GM12878 (cell line): ENCODE measurements around the gene RNPS1. TPM values are rescaled to one million over a fixed set of nuclear protein-coding genes. Genes with fewer than 3 reads are reported as not detected.

Experiments used
- ATAC-seq: fragments of 200-7000 bp; cut with Tn5 transposase; 3 replicates; pipeline ENCODE4 v1.9.1; 2020; ENCODE audit warnings: mild to moderate bottlenecking, moderate library complexity
- BruUV-seq: library from RNA; stranded (reverse); fragments of 400-500 nt; replicated peaks from 2 replicates; lab custom pipeline; 2021; lab: Mats Ljungman, UMichigan
- CTCF ChIA-PET: fragments of 300-600 bp; sonication (Branson Sonifier 250); formaldehyde crosslinking; extraction: SDS; loops from one replicate; lab custom pipeline; 2021; ENCODE audit warnings: inconsistent platforms; lab: Yijun Ruan, JAX
- POLR2A ChIA-PET: fragments of 350-600 bp; formaldehyde crosslinking; extraction: SDS; loops from one replicate; lab custom pipeline; 2021; ENCODE audit warnings: inconsistent platforms; lab: Charles Lee
- RAD21 ChIA-PET: fragments of 300-600 bp; sonication (Branson Sonifier 250); formaldehyde crosslinking; loops from one replicate; lab custom pipeline; 2023; ENCODE audit warnings: antibody characterized with exemption; ENCODE audit not compliant: unreplicated experiment; lab: Charles Lee
- SMC1A ChIA-PET: fragments of 300-600 bp; sonication (Branson Sonifier 250); formaldehyde crosslinking; loops from one replicate; lab custom pipeline; 2023; ENCODE audit not compliant: unreplicated experiment, uncharacterized antibody; lab: Charles Lee
- DNase-seq: peaks from one replicate; pipeline ENCODE4 v3.0.0-alpha.2; 2011; ENCODE audit warnings: low read depth, low spot score
- FAIRE-seq: peaks from 3 replicates; lab custom pipeline; 2011; peaks lifted over from hg19 to GRCh38; lab: Jason Lieb, UNC
- H2AFZ ChIP-seq: 2 replicates; pipeline ENCODE4 v1.6.0; 2011; ENCODE audit warnings: low read depth, low read length, control low read depth; ENCODE audit not compliant: control insufficient read depth
- H3K27ac ChIP-seq: 2 replicates; pipeline ENCODE4 v1.5.1; 2011; ENCODE audit warnings: control low read depth; ENCODE audit not compliant: control insufficient read depth, insufficient read depth
- H3K27me3 ChIP-seq, 2 experiments: replicated peaks in 1 of 2; 2 replicates each; pipeline versions ENCODE4 v1.6.0 to v1.6.1; 2011; ENCODE audit warnings: low read length in 1 of 2; ENCODE audit not compliant: control insufficient read depth in 2 of 2, insufficient read depth in 2 of 2
- H3K36me3 ChIP-seq, 2 experiments: 2 replicates each; pipeline ENCODE4 v1.5.1; 2011; ENCODE audit warnings: low read length in 1 of 2; ENCODE audit not compliant: control insufficient read depth in 2 of 2, insufficient read depth in 2 of 2
- H3K4me1 ChIP-seq: 2 replicates; pipeline ENCODE4 v1.6.1; 2011; ENCODE audit warnings: mild to moderate bottlenecking, low read length, moderate library complexity, mixed read lengths; ENCODE audit not compliant: control insufficient read depth, insufficient read depth
- H3K4me2 ChIP-seq: 2 replicates; pipeline ENCODE4 v1.6.0; 2011; ENCODE audit warnings: control low read depth; ENCODE audit not compliant: control insufficient read depth, insufficient read depth
- H3K4me3 ChIP-seq: fragments of 200-600 bp; sonication (generic); 2 replicates; pipeline ENCODE4 v1.5.1; 2016
- H3K79me2 ChIP-seq: 2 replicates; pipeline ENCODE4 v1.6.0; 2011; ENCODE audit warnings: low read length; ENCODE audit not compliant: control insufficient read depth, insufficient read depth
- H3K9ac ChIP-seq: 2 replicates; pipeline ENCODE4 v1.8.0; 2011; ENCODE audit warnings: low read length, control low read depth, mixed read lengths; ENCODE audit not compliant: control insufficient read depth, insufficient read depth
- H3K9me3 ChIP-seq: replicated peaks from 3 replicates; pipeline ENCODE4 v1.5.1; 2011; ENCODE audit warnings: mild to moderate bottlenecking, low read length; ENCODE audit not compliant: control insufficient read depth, insufficient read depth
- H4K20me1 ChIP-seq: 2 replicates; pipeline ENCODE4 v1.6.0; 2011; ENCODE audit not compliant: control insufficient read depth, insufficient read depth
- BCL3 ChIP-seq: IDR thresholded peaks from 2 replicates; pipeline ENCODE4 v1.6.1; 2011; ENCODE audit warnings: borderline replicate concordance, low read depth, mild to moderate bottlenecking, moderate library complexity, low read length; ENCODE audit not compliant: insufficient read depth, poor library complexity, severe bottlenecking
- KLF5 ChIP-seq: fragments of 450-650 bp; IDR thresholded peaks from 2 replicates; pipeline ENCODE4 v1.6.1; 2014; ENCODE audit warnings: mild to moderate bottlenecking; ENCODE audit not compliant: partially characterized antibody
- MEF2A ChIP-seq: IDR thresholded peaks from 2 replicates; pipeline ENCODE4 v1.6.1; 2011; ENCODE audit warnings: low read depth, mild to moderate bottlenecking, low read length, moderate library complexity; ENCODE audit not compliant: insufficient read depth
- NR2F1 ChIP-seq: fragments of 450-650 bp; conservative IDR thresholded peaks from 2 replicates; pipeline ENCODE4 v1.6.1; 2017; ENCODE audit warnings: mild to moderate bottlenecking
- POLR2AphosphoS2 ChIP-seq: IDR thresholded peaks from 2 replicates; pipeline ENCODE4 v1.6.1; 2011; ENCODE audit warnings: low read depth, mild to moderate bottlenecking, low read length, improper control_type of control experiment, moderate library complexity
- SMARCA5 ChIP-seq: fragments of 450-650 bp; IDR thresholded peaks from 2 replicates; pipeline ENCODE4 v1.6.1; 2017; ENCODE audit warnings: mild to moderate bottlenecking
- SPI1 ChIP-seq: IDR thresholded peaks from 2 replicates; pipeline ENCODE4 v1.6.1; 2011; ENCODE audit warnings: low read depth, mild to moderate bottlenecking, low read length, moderate library complexity, borderline replicate concordance; ENCODE audit not compliant: insufficient read depth
- SRF ChIP-seq, 2 experiments: IDR thresholded peaks; 2 replicates each; pipeline ENCODE4 v1.6.1; 2011; ENCODE audit warnings: low read depth in 2 of 2, low read length in 2 of 2, mild to moderate bottlenecking in 1 of 2, moderate library complexity in 1 of 2
- WGBS: methylation state at CpG from one replicate; pipeline ENCODE4 v1.1.6; 2016; ENCODE audit warnings: low lambda C conversion rate; ENCODE audit not compliant: insufficient replicate concordance, insufficient coverage; ENCODE audit errors: missing lambda C conversion rate; 5-methylcytosine and 5-hydroxymethylcytosine counted together
- in situ Hi-C: fragments of 300-500 bp; cut with MboI; formaldehyde crosslinking; loops from 9 replicates; pipeline ENCODE4 v1.14.3; 2018; ENCODE audit warnings: mixed read lengths
- intact Hi-C: fragments of 100-400 bp; cut with micrococcal nuclease; formaldehyde crosslinking; loops from one replicate; pipeline ENCODE4 v1.14.2; 2022; ENCODE audit not compliant: unreplicated experiment
- polyA plus RNA-seq, 11 experiments: library from polyadenylated mRNA; depleted of rRNA in 4 of 11; unstranded in 6 of 11; stranded (reverse) in 5 of 11; fragments of >200 nt; fragmentation: Nextera tagmentation in 4 of 11; fragmentation: Illumina TruSeq in 1 of 11; extraction: Ambion mirVana in 4 of 11; extraction: Trizol in 1 of 11; gene quantifications; 1 replicate in 1 of 11; 2 replicates in 10 of 11; pipeline versions ENCODE4 v1.2.1 to v1.2.3, GENCODE V29; 2011 to 2016; ENCODE audit warnings: inconsistent platforms in 2 of 11, missing spikeins in 2 of 11, low read depth in 1 of 11
- total RNA-seq, 4 experiments: library from RNA; depleted of rRNA in 3 of 4; stranded (reverse); fragments of >200 nt in 3 of 4; fragmentation: Illumina TruSeq in 1 of 4; extraction: Trizol in 1 of 4; gene quantifications; 2 replicates each; pipeline versions ENCODE4 v1.2.1 to v1.2.3, GENCODE V29; 2013 to 2021
- TF ChIP-seq, protein P1 (sequence below): IDR thresholded peaks from 2 replicates; pipeline ENCODE4 v1.6.1; 2012; ENCODE audit warnings: low read depth, low read length, improper control_type of control experiment

The RNPS1 gene
- total and polyA plus RNA-seq, 10 of the 15 experiments (the other 5 are each of a cell fraction or from before 2014, with no cell fraction given), result 38.2 to 359 (median 188) TPM

DNA sequence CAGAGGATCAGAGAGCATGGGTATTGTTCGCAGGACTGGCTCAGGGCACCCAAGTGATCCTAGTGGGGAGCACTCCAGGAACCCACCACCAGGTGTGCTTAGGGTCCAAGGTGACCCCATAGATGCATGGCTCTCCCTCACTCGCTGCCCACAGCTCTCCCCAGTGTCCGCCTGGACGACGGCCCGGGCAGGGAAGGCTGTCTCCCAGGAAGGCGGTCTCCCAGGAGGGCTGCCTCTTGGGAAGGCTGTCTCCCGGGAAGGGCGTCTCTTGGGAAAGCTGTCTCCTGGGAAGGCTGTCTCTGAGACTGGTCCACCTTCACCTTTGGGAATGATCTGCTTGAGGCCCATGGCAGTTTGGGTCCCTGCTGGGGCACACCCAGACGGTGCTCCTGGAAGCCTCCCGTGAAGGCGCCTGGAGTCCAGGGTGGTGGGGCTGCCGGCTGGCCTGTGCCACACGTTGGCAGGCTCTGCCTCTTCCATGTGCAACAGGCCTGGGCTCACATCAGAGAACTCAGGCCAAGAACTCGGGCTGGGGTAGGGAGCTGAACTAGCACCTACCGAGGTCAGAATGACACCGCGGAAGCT is 21.5 kb downstream of the RNPS1 start:
- DNase-seq (no peak), FAIRE-seq (no peak)
- Histone ChIP-seq H3K4me2 (no peak overlapping the region), H3K27me3 (no peaks in the 10 kb centered on the region), H3K27ac (no peak overlapping the region), H3K79me2 (peaks cover 13% of the 10 kb centered on the region), H4K20me1 (no peaks in the 10 kb centered on the region)
- intact Hi-C loops, result no loop called here
- SMC1A ChIA-PET, result no interaction called here
- TF ChIP-seq KLF5, result no peak
- TF ChIP-seq SRF (IDR thresholded peaks at IDR 0.05; ENCODE audit: low read depth in 2 of 2, low read length in 2 of 2), result no peak
- TF ChIP-seq POLR2AphosphoS2, result no peak
- TF ChIP-seq BCL3, result no peak
- TF ChIP-seq SMARCA5, result no peak
- TF ChIP-seq NR2F1, result no peak
- no peak for TF ChIP-seq SPI1
- TF ChIP-seq MEF2A, result no peak
- TF ChIP-seq, protein P1, sequence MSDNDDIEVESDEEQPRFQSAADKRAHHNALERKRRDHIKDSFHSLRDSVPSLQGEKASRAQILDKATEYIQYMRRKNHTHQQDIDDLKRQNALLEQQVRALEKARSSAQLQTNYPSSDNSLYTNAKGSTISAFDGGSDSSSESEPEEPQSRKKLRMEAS, result no peak
- TF ChIP-seq, all 136 proteins: peak for 0
- in situ Hi-C loops, result no loop called here
- no peaks in the 10 kb centered on the region for H3K9me3 ChIP-seq
- peaks cover 6% of the 10 kb centered on the region; the same call in 1 of the 2 replicates for H3K4me1 ChIP-seq
- H3K9ac ChIP-seq, result no peak overlapping the region
- BruUV-seq, result no TSS peak
- no peak overlapping the region for H2AFZ ChIP-seq
- POLR2A ChIA-PET, result interaction anchor here (1.2 kb wide), 1 partner anchor 16 kb away, joined by 3 read pairs; no protein-coding TSS in a partner anchor
- RAD21 ChIA-PET, result no interaction called here
- peaks cover 0 to 22% of the 10 kb centered on the region in 2 experiments; a peak in 2 of 4 replicates for H3K36me3 ChIP-seq
- CTCF ChIA-PET, result no interaction called here
- WGBS, result 91% methylated on average over 18 of the region's 18 CpGs
- no peak overlapping the region for H3K4me3 ChIP-seq
- ATAC-seq, result no peak
